ENCODE results near the gene TSPAN9.

Gene TSPAN9

DNA sequence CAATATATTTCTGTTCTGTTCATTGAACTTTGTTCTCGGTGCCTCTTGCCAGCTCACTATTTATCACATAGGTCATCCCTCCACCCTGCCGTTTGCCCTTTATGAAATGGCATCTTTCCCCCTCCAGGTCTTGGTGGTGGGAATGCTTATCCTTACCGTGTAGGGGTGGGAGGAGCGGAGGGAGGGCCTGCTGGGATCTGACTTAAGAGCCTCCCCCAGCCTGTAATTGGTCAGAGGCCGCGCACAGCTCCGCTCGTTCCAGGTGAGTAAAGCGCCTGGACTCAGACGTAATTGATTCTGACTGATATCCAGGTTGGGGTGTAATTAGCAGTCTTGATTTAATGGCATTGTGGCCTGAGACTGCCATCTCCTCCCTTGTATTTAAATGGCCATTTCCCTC lies 185.3 kb downstream of the TSPAN9 start:
- DNase-seq = no peak

DNA sequence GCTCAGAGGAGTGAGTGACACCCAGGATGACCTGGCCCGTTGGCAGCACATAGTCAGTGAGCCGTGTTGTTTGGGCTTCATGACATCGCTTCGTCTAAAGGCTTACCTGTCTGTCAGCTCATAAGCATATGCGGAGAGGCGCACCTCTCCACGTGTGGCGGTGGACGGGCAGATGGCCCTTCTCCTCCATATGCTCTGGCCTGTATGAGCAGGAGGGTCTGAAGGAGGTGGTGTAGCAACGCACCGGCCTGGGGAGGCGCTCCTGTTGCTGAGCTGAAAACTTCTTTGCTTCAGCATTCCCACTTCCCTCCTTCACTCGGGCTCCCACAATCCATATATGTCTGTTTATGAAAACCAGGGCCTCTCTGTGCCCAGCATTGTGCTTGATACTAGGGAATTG lies 186.1 kb downstream of the TSPAN9 start:
- no peak for DNase-seq

DNA sequence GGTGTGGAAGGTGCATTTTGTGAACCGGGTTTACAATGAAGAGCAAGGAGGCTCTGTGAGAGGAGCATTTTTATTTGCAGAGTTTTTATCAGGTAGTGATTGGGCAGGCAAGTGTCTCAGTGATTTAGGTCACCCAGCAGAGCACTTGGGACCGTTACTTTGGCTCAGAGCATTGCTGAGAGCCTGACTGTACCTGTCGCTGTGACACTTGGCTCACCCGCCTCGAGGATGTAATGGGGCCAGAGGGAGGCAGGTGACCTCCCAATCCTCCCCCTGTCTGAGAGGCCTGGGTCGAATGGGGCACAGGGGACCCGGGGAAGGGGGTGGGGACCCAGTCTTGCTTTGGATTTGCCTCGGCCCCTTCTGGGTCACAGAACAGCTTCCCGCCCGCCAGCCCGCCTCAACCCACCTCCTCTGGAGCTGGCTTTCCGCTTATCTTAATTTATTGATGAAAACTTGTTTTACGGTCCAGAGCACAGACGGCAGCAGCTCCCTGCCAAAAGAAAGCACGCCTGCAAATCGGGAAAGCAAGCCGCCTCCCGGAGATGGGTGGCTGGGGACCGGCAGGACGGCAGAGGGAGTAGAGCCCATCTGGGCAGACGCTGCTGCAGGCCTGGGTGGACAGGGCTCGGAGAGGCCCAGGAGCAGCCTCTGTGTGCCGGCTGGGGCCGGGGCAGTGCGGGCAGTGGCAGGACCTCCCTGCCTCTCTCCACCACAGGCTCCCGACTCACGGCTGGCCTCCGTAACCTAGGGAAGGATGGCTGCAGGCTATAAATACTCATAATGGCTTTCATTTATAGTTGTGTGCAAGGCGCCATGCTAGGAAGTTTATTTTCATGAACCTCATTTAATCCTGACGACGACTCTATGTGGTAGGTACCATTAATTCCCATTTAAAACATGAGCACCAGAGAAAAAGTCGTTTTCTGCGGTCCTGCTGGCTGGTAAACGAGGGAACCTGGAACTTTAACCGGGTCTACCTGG lies 187.1 kb downstream of the TSPAN9 start:
- DNase-seq = peak; percentile 19

DNA sequence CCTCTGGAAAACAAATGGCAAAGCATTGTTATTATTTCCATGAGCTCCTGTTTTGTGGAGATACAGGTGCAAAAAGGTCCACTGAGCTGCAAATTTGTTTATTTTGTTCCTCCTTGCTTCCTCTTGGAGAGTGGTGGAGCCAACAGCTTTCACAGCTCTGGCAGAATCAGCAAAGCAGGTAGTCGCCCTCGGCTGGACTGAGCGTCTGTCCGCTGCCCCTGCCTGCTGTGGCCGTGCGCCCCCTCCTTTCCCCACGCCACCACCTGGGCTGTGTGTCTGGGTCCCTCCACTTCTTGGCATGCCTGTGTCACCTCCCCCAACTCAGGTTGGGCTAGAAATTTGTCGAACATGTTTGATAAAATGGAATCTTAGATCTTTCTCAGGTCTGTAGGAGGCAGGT lies 188.2 kb downstream of the TSPAN9 start:
- no peak for DNase-seq

DNA sequence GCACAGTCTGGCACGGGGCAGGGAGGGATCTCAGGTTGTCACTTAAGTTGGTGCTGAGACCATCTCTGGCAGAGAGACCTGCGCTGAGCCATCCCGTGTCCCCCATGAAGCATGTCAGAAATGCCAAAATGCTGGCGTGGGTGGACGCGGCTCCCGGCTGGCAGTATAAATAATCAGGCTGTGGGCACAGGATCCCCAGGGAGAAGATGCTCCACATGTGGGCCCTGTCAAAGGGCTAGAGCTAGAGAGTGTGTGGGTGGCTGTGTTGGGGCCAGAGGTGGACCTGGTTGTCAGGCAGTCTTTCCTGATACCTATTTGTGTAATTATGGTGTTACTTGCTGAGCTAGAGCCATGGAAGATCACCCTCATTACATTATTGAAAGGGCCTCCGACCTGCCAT lies 189.5 kb downstream of the TSPAN9 start:
- no peak for DNase-seq

DNA sequence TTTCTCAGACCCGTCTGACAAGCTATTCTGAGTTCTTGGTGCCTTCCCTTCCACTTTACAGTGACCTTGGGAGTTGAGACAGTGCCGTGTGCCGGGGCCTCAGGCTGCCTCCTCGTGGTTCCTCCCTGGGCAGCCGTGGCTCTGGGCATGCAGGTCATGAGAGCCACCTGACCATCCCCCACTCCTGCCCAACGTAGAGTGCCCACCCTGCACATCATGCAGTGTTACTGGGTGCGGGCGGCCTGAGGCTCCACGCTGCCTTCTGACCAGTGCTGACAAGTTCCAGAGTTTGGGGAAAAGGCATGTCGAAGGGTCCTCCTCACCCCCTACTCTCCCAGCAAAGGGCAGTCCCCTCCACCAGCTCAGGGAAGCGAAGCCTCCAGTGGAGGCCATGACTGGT lies 190.5 kb downstream of the TSPAN9 start:
- no peak for DNase-seq

DNA sequence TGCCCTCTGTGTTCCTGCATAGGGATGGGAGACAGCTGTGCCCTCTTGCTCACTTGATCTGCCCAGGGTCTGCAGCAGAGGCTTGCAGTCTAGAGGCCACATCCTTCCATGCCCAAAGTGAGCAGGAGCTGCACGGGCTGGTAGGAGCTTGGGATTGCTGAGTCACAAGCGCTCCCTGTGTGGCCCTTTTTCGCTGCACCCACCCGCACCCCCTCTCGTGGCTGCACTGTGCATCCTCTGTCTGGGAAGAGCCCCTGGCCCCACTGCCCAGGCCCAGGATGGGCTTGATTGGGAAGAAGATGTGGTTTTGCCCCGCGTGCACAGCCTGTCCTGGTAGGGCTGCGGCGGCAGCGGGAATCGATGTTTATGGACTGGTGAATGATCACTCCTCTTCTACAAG lies 192.4 kb downstream of the TSPAN9 start:
- DNase-seq = no peak

DNA sequence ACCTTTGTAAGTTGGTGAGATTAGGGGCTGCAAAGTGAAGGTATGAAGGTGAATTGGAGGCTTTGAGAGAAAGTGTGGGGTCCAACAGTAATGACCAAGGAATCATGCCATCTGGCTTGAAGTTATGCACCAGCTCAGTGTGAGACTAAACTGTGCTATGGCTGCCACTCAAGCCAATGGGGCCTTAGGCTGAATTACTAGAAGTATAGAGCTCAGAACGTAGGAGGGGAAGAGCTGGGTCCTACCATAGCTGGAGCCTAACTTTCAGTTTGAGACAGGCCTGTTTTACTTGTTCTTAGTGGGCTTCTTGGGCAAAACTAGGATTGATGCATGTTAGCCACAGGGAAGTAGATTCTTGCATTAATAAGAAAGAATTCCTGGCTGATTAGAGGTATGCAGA lies 194.0 kb downstream of the TSPAN9 start:
- no peak for DNase-seq

DNA sequence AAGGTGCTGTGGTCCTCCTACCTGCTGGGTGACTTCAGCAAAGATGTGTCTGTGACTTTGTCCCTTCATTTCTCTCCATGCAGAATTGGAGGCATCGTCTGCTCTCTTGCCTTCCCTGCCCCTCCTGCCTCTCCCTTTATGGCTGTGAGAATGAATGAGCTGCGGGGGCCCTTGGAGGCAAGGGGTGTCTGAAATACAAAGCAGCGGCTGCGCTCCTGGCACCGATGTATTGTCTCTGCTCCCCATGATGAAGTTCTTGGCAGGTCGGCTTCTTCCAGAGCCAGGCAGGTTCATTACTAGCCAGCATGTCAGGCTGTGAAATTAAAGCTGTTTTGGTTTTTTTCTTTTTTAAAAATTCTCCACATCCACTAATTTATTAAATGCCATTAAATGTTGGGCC lies 194.5 kb downstream of the TSPAN9 start:
- no peak for DNase-seq

DNA sequence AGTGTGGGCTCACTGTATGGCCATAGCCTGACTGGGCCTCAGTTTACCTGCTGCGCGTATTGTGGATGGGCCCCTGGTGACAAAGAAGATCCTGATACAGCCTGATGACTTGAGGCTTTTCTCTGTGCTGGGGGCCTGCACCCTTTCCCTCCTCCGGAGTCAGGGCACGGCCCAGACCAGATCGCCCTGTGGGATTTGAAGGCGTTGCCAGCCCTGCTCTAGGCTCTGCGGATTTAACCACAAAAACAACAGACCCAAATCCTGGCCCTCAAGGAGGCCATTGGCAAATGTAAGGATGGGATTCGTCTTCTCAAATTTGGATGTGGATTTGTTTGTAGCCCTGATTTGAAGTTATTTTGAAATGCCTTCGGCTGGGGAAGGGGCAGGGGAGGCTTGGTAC lies 195.8 kb downstream of the TSPAN9 start:
- DNase-seq = no peak

DNA sequence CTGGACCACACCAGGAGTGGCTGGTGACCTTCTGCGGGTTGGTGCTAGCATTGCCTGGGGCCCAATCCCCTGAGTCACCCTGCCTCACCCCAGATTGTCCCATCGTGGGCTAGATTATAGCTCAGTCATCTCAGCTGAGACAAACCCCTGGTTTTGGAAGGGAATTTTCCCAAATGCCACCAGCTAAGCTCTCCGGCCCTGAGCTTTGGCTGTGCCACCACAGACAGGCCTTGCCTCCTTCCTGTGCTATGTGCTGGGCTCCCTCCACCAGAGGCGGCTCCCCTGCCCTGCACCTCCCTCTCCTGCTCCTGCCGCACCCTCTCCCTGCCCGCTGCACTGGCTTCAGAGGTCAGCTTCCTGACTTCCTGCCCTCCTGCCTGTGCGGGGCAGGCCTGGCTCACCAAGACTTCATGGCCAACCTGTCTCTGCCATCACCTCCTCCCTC lies 196.3 kb downstream of the TSPAN9 start:
- DNase-seq = no peak

DNA sequence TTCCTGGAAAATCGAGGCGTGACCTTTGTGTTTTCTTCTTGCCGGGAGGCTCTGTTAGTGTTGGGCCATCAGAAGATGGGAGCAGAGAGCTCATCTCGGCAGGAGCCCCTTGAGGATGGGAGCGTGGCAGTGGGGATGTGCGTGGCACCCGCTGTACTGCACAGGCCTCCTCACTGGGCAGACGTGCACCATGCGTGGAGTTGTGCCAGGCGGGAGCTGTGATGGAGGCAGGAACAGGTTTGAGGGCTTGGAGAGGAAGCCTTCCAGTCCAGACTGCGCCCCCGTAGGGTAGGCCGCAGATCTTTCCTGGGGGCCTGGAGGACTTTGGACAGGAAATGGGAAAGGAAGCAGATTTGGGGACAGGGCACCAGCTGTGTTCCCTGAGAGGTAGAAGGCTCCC lies 197.5 kb downstream of the TSPAN9 start:
- no peak for DNase-seq

DNA sequence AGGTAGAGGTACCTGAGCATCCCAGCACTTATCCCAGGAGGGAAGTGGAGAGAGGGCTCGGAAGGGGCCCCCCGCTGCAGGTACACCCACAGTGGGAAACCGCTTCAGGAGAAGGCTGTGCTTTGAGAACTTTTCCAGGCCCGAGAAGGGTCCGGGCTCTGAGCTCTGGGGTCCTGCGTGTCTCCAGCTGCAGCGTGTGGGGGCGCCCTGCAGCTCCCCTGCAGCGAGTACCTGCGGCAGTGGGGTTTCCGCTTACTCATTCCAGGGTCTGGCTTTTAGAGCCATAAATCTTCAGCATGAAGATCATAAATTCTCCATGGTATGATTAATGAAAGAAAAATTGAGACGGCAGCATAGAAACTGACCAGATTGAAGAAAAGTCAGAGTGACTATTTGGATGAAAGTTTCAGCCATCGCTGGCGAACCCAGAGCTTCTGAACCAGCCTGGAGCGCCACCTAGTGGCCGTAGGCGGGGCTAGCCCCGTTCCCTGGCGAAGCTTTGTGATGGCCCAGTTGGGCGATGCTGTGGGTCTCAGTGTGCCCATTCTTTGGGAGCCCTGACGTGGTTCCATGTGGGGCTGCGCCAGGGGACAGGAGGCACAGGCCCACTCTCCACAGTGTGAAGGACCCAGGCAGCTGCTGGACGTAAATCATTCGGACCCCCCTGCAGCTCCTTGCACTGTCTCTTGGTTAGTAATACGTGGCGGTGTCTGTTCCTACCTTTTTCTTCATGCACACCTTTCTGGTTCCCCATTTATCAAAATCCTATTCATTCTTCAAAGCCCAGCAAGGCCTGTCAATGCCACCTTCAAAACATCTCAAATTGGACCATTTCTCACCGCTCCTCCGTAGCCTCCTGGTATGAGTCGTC lies 198.2 kb downstream of the TSPAN9 start:
- DNase-seq = peak; percentile 56

DNA sequence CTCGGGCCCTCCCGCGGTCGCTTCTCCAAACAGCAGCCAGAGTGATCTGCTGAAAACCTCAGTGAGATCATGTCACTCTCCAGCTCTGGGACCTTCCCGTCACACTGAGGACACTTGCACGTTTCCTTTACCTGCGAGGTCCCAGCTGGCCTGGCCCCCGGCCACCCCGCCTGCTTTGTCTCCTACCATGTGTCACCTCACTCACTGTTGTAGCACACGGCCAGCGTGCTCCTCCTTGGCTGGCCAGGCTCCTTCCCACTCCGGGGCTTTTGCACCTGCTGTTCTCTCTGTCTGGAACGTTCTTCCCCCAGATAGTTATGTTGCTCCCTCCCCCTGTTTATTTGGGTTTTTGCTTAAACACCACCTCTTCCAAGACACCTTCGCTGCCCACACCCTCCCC lies 199.0 kb downstream of the TSPAN9 start:
- DNase-seq = no peak

DNA sequence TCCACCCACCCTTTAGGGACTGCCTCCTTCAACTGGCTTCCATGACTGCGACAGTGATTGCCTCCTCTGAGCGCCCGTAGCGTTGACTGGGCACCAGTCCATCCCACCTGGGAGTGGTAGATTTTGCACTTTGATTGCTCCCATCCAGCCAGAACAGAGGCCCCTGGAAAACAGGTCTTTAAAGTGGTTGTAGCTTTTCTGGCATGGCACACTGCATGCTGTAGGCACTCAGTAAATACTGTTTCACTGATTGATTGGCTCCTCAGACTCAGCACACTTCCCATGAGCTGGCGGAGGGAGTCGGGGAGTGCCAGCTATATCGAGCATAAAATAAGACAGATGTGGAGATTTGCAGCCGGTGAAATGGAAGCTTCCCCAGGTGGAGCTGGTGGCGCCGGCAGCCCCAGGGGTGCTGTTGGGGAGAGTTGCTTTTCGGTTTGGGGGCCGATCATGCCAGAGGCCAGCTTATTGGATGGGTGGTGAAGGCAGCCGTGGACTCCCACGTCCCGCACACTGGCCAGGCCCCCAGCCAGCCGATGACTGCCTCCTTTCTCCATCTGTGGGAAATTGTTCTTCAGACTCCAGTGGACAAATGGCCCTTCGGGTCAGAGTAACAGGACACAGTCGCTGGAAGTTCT lies 200.2 kb downstream of the TSPAN9 start:
- DNase-seq = no peak

DNA sequence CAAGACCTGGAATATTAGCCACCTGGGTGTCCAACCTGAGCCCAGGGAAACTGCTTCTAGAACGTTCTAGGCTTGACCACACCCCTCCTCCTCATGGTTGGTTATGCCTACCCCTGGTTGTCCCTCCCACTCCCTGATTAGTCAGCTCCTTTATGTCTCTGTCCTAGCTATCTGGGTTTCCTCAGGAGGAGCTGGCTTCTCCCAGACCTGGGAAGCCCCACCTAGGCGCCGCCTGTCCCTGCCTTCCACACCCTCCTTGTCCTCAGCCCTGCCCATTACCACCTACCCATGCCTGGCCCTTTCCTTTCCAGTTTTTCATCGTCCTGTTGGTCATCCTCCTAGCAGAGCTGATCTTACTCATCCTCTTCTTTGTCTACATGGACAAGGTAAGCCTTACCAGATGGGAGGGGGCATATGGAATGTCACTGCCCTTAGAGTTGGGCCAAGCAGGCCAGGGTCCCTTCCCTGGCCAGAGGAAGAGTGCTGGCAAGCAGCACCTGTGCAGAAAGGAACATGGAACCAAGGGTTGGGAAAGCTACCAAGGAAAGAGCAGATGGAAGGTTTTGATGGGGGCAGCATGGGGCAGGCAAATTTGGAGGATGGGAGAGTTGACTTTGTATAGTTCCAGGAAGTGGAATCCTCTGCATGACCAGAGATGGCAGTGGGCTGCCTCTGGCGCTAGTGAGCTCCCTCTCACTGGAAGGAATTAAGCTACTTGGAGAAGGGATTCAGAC lies 201.7 kb downstream of the TSPAN9 start:
- no peak for DNase-seq

DNA sequence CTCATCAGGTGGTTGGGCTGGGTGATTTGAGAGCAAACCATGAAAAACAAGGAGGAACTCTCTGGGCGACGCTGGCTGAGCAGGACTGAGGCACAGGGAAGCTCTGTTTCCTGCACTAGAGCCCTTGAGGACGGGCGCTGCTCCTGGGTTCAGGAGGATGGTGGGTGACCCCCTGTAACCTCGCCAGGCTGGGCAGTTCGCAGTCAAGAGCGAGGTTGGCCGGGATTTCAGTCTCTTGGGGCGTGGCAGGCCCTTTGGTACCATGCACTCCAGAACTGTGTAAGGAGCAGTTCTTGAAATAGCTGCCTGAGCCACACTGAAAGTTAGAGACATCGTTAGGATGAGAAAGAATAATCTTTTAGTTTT lies 202.2 kb downstream of the TSPAN9 start:
- DNase-seq = no peak

DNA sequence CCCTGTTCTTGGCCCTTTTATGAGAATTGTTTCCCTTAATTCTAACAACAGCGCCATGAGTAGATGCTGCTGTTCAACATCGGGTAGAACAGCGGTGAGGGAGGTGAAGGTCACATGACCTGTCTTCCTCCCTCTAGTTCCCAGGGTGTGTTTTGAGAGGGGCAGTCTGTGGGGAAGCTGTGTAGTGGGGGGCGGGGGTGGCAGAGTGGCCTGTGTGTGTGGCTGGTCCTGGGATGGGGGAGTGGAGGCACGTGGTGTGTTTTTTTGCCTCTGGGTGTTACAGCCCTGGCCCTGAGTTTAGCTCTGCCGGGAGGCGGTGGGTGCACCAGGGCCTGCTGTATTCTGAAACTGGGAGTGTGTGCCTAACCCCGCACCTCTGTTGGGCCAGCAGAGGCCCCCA lies 202.7 kb downstream of the TSPAN9 start:
- no peak for DNase-seq

DNA sequence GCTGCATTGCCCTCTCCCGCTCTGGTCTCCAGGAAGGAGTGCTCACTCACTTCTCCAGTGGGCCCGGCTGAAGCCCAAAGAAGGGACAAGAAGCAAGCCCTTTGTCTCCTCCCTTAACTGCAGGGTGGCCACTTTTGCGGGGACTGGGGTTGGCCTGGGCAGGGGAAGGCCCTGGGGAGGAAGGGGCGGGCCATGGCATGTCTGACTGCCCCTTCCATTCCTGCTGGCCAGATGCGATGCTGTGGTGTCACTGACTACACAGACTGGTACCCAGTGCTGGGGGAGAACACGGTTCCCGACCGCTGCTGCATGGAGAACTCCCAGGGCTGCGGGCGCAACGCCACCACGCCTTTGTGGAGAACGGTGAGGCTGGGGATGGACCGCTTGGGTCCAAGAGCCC lies 203.8 kb downstream of the TSPAN9 start:
- no peak for DNase-seq

DNA sequence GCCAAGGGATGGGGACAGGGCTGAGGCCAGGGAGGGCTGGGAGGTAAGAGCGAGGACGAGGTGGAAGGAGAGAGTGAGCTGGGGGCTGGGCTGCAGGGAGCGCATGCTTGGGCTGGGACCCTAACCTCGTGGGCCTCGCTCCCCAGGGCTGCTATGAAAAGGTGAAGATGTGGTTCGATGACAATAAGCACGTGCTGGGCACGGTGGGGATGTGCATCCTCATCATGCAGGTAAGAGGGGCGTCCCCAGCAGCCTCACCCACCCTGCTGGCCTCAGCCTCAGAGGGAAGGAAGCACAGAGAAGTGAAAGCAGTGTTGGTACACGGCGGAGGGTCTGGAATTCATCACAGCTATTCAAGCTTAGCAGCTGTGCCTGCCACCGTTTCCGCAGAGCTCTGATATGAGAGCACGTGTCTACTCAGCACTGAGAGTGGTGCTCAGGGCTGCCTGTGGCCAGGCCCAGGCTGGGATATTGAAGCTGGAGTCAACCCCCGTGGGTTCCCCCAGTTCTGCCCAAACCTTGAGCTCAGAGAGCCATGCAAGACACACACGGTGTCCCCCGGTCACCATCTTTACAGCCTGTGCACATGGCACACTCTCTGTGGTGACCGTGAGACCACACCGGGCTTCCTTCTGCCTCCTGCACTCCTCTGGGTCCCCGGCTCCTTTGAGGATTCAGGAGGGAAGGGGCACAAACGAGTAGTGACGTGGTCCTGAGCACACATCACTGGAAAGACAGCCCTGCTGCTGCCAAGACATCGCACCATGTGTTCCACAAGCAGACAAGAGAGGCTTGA lies 204.6 kb downstream of the TSPAN9 start:
- no peak for DNase-seq

DNA sequence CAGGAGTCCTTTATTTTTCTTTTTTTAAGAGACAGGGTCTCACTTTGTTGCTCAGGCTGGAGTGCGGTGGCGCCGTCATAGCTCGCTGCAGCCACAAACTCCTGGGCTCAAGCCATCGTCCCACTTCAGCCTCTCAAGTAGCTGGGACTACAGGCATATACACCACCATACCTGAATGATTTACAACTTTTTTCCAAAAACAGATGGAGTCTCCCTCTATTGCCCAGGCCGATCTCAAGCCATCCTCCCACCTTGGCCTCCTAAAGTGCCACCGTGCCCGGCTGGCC lies 205.1 kb downstream of the TSPAN9 start:
- no peak for DNase-seq

DNA sequence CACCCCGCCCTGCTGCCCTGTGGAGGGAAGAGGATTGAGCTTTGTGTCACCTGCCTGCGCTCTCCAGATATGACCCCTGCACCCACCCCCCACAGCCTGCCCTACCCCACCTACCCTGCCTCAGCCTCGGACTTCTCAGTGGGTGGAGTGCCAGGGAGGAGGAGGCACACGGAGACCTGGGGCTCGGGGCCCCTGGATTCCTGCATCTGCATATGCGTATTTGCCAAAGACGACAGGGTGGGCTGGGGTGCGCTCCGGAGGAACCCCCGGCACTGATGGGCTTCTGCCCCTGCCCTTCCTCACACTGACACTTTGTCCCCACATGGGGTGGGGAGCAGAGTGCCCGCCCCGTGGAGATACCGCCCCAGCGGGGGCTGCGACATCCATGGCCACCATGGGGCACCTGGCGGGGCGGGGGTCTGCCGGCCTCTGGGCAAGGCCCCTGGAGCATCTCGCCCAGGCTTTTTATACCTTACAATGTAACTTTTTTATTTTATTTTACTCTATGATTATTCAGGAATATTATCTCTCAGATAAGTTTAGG lies 206.0 kb downstream of the TSPAN9 start:
- DNase-seq = no peak
